ENCODE measurements around the gene ADH1A. TPM values are rescaled to one million over a fixed set of nuclear protein-coding genes. Genes with fewer than 3 reads are reported as not detected.

The ADH1A gene
- total RNA-seq, 1 experiment from 2014 or later: not detected

DNA sequence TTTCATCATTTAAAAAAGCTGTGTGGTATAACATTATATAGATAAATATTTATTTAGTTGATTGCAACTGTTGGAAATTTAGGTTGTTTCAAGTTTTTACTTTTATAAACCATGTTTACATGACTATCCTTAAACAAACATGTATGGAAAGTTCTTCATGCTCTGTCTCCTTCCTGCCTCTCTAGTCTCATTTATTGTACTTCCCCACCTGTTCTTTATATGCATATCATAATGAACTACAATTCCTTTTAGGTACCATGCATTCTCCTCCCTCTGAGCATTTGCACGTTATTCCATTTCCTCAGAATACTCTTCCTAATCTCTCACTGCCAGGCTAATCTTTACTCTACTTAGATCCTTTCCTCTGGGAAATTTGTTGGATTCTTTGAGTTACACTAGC is 54.8 kb downstream of the ADH1A start:
- no peak for TF ChIP-seq CTCF (conservative IDR thresholded peaks at IDR 0.05)
- Mint-ChIP-seq H3K9me3 (peaks cover 0 to 6% of the 10 kb centered on the region in 2 experiments; a peak in 3 of 5 replicates), H3K36me3 (ENCODE audit: insufficient read depth in 1 of 3, low read depth in 3 of 3) (peaks cover 2 to 5% (median 4%) of the 10 kb centered on the region in 3 experiments; a peak in 3 of 7 replicates), H3K27ac (no peak overlapping the region), H3K27me3 (ENCODE audit: low read depth) (no peaks in the 10 kb centered on the region), H3K4me3 (no peak overlapping the region), H3K4me1 (peaks cover 0 to 7% of the 10 kb centered on the region in 2 experiments; a peak in 1 of 4 replicates)
- Histone ChIP-seq H2AFZ (ENCODE audit: low read length) (no peak overlapping the region), H3K23me2 (ENCODE audit: insufficient read length, low read depth, low read length, poor library complexity, severe bottlenecking) (no peaks in the 10 kb centered on the region), H3K4me2 (ENCODE audit: insufficient read depth, insufficient read length, low read length) (no peak overlapping the region), H4K8ac (replicated peaks; ENCODE audit: insufficient read length, low read depth, low read length) (no peak overlapping the region), H2BK5ac (ENCODE audit: insufficient read length, low read length) (no peak overlapping the region), H2BK120ac (ENCODE audit: low read depth, low read length, poor library complexity, severe bottlenecking) (no peak overlapping the region), H3K79me1 (ENCODE audit: insufficient read depth, low read depth, low read length, poor library complexity, severe bottlenecking) (no peaks in the 10 kb centered on the region), H2AK5ac (ENCODE audit: insufficient read length, low read length) (no peak overlapping the region), H3K4me1 (ENCODE audit: insufficient read depth, low read length) (no peaks in the 10 kb centered on the region), H3T11ph (ENCODE audit: low read length) (no peak overlapping the region), H3K23ac (ENCODE audit: insufficient read length, low read depth, low read length) (no peak overlapping the region), H3K56ac (ENCODE audit: insufficient read length, low read depth, low read length) (no peak overlapping the region), H4K20me1 (ENCODE audit: control insufficient read depth, insufficient read depth, insufficient read length) (no peaks in the 10 kb centered on the region), H3K27me3 (ENCODE audit: insufficient read depth, low read length) (no peaks in the 10 kb centered on the region), H2BK20ac (ENCODE audit: low read depth, low read length, poor library complexity, severe bottlenecking) (no peak overlapping the region), H4K5ac (ENCODE audit: insufficient read length, low read depth, low read length) (no peak overlapping the region), H2BK15ac (ENCODE audit: low read depth, low read length) (no peak overlapping the region), H4K91ac (ENCODE audit: insufficient read length, low read depth, low read length) (no peak overlapping the region), H2BK12ac (ENCODE audit: insufficient read length, low read depth, low read length) (no peak overlapping the region), H3K18ac (ENCODE audit: insufficient read length, low read depth, low read length) (no peak overlapping the region), H3K79me2 (ENCODE audit: insufficient read depth, low read length) (no peaks in the 10 kb centered on the region; the same call in 1 of the 2 replicates), H3K14ac (ENCODE audit: insufficient read depth, low read length) (no peak overlapping the region), H3K27ac (ENCODE audit: insufficient read length, low read depth, low read length) (no peak overlapping the region), H3K9me3 (ENCODE audit: control insufficient read depth, low read depth, low read length) (no peaks in the 10 kb centered on the region), H3K4ac (ENCODE audit: low read depth, low read length) (no peak overlapping the region), H3K9ac (ENCODE audit: extremely low read depth, insufficient read length, low read length) (no peak overlapping the region)
- no CpG with 5 or more reads among the region's 1 CpG for WGBS (ENCODE audit: extremely low coverage, insufficient read length, low lambda C conversion rate)
- DNase-seq: no peak
